ENCODE results near the gene HNRNPF. TPM values are rescaled to one million over a fixed set of nuclear protein-coding genes. Genes with fewer than 3 reads are reported as not detected.

HNRNPF gene
- total RNA-seq, 2 experiments from 2014 or later, result 442 to 445 TPM

GRCh38 chr10:43420369-43421200, 11.6 kb upstream of the HNRNPF start:
- Mint-ChIP-seq H3K9me3 (no peaks in the 10 kb centered on the region), H3K27ac (peak overlapping the region; percentile 96), H3K36me3 (ENCODE audit: low read depth) (peaks cover 5% of the 10 kb centered on the region), H3K27me3 (no peaks in the 10 kb centered on the region), H3K4me1 (ENCODE audit: low read depth) (peaks cover 31% of the 10 kb centered on the region), H3K4me3 (peak overlapping the region; percentile 77)
- ATAC-seq (peak; percentile 80), DNase-seq (peak; percentile 90)
- TF ChIP-seq CTCF (IDR thresholded peaks at IDR 0.05), result no peak
- intact Hi-C loops (cut with micrococcal nuclease), result loop anchor here (1.0 to 2.0 kb wide), 2 partner anchors 14 to 33 kb away; no protein-coding TSS in a partner anchor
- ChIA-PET CTCF (interaction anchor here (1.2 kb wide), 1 partner anchor 10 kb away, joined by 5 read pairs; no protein-coding TSS in a partner anchor), POLR2A (interaction anchor here (0.6 to 5.7 kb wide), 14 partner anchors 8 to 281 kb away, joined by 3 to 111 read pairs (median 4); partner anchors contain the start of genes CSGALNACT2, HNRNPF and ZNF487)

DNA sequence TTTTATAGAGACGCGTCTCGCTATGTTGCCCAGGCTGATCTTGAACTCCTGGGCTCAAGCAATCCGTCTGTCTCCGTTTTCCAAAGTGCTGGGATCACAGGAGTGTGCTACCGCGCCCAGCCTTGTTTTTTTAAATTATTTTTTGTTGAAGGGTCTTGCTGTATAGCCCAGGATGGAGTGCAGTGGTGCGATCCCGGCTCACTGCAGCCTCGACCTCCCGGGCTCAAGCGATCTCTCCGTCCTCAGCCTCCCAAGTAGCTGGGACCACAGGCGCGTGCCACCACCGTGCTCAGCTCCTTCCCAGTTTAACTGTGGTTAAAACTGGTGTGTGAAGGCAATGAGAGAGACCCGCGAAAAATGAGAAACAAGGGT, 11.0 kb upstream of the HNRNPF start:
- intact Hi-C loops (cut with micrococcal nuclease), result loop anchor here (2.0 kb wide), 1 partner anchor 13 kb away; no protein-coding TSS in a partner anchor
- no peak for TF ChIP-seq CTCF (IDR thresholded peaks at IDR 0.05)
- H3K27me3 Mint-ChIP-seq, result no peaks in the 10 kb centered on the region
- H3K27ac Mint-ChIP-seq, result peak overlapping the region; percentile 96
- ATAC-seq (no peak), DNase-seq (no peak)
- no peaks in the 10 kb centered on the region for H3K9me3 Mint-ChIP-seq
- ChIA-PET CTCF (interaction anchor here (1.2 kb wide), 1 partner anchor 10 kb away, joined by 5 read pairs; no protein-coding TSS in a partner anchor), POLR2A (interaction anchor here (1.0 to 5.7 kb wide), 13 partner anchors 9 to 281 kb away, joined by 3 to 111 read pairs (median 3); partner anchors contain the start of genes CSGALNACT2, HNRNPF and ZNF487)
- H3K4me3 Mint-ChIP-seq, result peak overlapping the region; percentile 77
- H3K4me1 Mint-ChIP-seq (ENCODE audit: low read depth), result peaks cover 31% of the 10 kb centered on the region
- peaks cover 5% of the 10 kb centered on the region for H3K36me3 Mint-ChIP-seq (ENCODE audit: low read depth)

GRCh38 chr10:43417950-43418768, 9.2 kb upstream of the HNRNPF start:
- DNase-seq, result peak; percentile 80
- TF ChIP-seq CTCF (IDR thresholded peaks at IDR 0.05), result no peak
- CTCF ChIA-PET, result no interaction called here

GRCh38 chr10:43415544-43415943, 6.6 kb upstream of the HNRNPF start:
- intact Hi-C loops (cut with micrococcal nuclease), result no loop called here
- H3K27me3 Mint-ChIP-seq, result no peaks in the 10 kb centered on the region
- POLR2A ChIA-PET, result interaction anchor here (1.0 to 1.8 kb wide), 2 partner anchors 12 to 20 kb away, joined by 3 to 7 read pairs; no protein-coding TSS in a partner anchor

More at GRCh38 chr10:43417950-43418768, 9.2 kb upstream of the HNRNPF start:
- Mint-ChIP-seq H3K4me3 (peak overlapping the region; percentile 45), H3K27ac (peak overlapping the region; percentile 96), H3K9me3 (no peaks in the 10 kb centered on the region), H3K4me1 (ENCODE audit: low read depth) (peaks cover 31% of the 10 kb centered on the region), H3K36me3 (ENCODE audit: low read depth) (peaks cover 5% of the 10 kb centered on the region), H3K27me3 (no peaks in the 10 kb centered on the region)
- POLR2A ChIA-PET, result interaction anchor here (0.6 to 5.7 kb wide), 6 partner anchors 9 to 278 kb away, joined by 3 to 111 read pairs (median 4); partner anchors contain the start of gene HNRNPF
- intact Hi-C loops (cut with micrococcal nuclease), result no loop called here
- ATAC-seq, result peak; percentile 57

More at GRCh38 chr10:43415544-43415943, 6.6 kb upstream of the HNRNPF start:
- peaks cover 25% of the 10 kb centered on the region for H3K4me1 Mint-ChIP-seq (ENCODE audit: low read depth)
- H3K36me3 Mint-ChIP-seq (ENCODE audit: low read depth), result peaks cover 5% of the 10 kb centered on the region
- no peaks in the 10 kb centered on the region for H3K9me3 Mint-ChIP-seq
- CTCF ChIA-PET, result no interaction called here
- H3K27ac Mint-ChIP-seq, result no peak overlapping the region
- H3K4me3 Mint-ChIP-seq, result no peak overlapping the region
- ATAC-seq, result no peak
- DNase-seq, result peak; percentile 24
- TF ChIP-seq CTCF (IDR thresholded peaks at IDR 0.05), result no peak
